ENCODE results near the gene NUDT2.
"Not testable (repeated sequence)": the region's sequence is repeated elsewhere in the genome, so short reads cannot be mapped to it uniquely, and the experiment has no call there.

- TF ChIP-seq MYC (IDR thresholded peaks at IDR 0.05; ENCODE audit: insufficient read depth, insufficient read length, insufficient replicate concordance, low read length, severe bottlenecking); NFYB (IDR thresholded peaks at IDR 0.05; ENCODE audit: insufficient read depth, low read depth, low read length); NBN (IDR thresholded peaks at IDR 0.05): not testable (repeated sequence)
- TF ChIP-seq, protein P1, sequence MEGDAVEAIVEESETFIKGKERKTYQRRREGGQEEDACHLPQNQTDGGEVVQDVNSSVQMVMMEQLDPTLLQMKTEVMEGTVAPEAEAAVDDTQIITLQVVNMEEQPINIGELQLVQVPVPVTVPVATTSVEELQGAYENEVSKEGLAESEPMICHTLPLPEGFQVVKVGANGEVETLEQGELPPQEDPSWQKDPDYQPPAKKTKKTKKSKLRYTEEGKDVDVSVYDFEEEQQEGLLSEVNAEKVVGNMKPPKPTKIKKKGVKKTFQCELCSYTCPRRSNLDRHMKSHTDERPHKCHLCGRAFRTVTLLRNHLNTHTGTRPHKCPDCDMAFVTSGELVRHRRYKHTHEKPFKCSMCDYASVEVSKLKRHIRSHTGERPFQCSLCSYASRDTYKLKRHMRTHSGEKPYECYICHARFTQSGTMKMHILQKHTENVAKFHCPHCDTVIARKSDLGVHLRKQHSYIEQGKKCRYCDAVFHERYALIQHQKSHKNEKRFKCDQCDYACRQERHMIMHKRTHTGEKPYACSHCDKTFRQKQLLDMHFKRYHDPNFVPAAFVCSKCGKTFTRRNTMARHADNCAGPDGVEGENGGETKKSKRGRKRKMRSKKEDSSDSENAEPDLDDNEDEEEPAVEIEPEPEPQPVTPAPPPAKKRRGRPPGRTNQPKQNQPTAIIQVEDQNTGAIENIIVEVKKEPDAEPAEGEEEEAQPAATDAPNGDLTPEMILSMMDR (IDR thresholded peaks at IDR 0.05 in 2 of 3, conservative IDR thresholded peaks at IDR 0.05 in 1 of 3; ENCODE audit: control insufficient read depth in 2 of 3, extremely low read depth in 1 of 3, insufficient read depth in 1 of 3, low read depth in 3 of 3, low read length in 3 of 3): not testable (repeated sequence)
- TF ChIP-seq, protein P2, sequence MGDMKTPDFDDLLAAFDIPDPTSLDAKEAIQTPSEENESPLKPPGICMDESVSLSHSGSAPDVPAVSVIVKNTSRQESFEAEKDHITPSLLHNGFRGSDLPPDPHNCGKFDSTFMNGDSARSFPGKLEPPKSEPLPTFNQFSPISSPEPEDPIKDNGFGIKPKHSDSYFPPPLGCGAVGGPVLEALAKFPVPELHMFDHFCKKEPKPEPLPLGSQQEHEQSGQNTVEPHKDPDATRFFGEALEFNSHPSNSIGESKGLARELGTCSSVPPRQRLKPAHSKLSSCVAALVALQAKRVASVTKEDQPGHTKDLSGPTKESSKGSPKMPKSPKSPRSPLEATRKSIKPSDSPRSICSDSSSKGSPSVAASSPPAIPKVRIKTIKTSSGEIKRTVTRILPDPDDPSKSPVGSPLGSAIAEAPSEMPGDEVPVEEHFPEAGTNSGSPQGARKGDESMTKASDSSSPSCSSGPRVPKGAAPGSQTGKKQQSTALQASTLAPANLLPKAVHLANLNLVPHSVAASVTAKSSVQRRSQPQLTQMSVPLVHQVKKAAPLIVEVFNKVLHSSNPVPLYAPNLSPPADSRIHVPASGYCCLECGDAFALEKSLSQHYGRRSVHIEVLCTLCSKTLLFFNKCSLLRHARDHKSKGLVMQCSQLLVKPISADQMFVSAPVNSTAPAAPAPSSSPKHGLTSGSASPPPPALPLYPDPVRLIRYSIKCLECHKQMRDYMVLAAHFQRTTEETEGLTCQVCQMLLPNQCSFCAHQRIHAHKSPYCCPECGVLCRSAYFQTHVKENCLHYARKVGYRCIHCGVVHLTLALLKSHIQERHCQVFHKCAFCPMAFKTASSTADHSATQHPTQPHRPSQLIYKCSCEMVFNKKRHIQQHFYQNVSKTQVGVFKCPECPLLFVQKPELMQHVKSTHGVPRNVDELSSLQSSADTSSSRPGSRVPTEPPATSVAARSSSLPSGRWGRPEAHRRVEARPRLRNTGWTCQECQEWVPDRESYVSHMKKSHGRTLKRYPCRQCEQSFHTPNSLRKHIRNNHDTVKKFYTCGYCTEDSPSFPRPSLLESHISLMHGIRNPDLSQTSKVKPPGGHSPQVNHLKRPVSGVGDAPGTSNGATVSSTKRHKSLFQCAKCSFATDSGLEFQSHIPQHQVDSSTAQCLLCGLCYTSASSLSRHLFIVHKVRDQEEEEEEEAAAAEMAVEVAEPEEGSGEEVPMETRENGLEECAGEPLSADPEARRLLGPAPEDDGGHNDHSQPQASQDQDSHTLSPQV (IDR thresholded peaks at IDR 0.05): not testable (repeated sequence)
These were observed 28.3 kb upstream of the NUDT2 start for GRCh38 chr9:34301064-34301463.
